ES-I3 (cell line): Measurements from ENCODE around the gene TBXAS1.

Experiments
- H3K36me3 ChIP-seq: 2 replicates; pipeline ENCODE4 v1.6.1; 2013; ENCODE audit warnings: mild to moderate bottlenecking, low read length, control low read depth, moderate library complexity; ENCODE audit not compliant: insufficient read depth
- H3K4me1 ChIP-seq: 2 replicates; pipeline ENCODE4 v1.6.1; 2013; ENCODE audit warnings: mild to moderate bottlenecking, control low read depth, low read length; ENCODE audit not compliant: insufficient read depth
- H3K9ac ChIP-seq: 2 replicates; pipeline ENCODE4 v1.6.1; 2013; ENCODE audit warnings: low read depth, mild to moderate bottlenecking, low read length, moderate library complexity
- H3K9me3 ChIP-seq: 2 replicates; pipeline ENCODE4 v1.6.1; 2013; ENCODE audit warnings: mild to moderate bottlenecking, low read length, moderate library complexity; ENCODE audit not compliant: control insufficient read depth, insufficient read depth

Gene TBXAS1

DNA sequence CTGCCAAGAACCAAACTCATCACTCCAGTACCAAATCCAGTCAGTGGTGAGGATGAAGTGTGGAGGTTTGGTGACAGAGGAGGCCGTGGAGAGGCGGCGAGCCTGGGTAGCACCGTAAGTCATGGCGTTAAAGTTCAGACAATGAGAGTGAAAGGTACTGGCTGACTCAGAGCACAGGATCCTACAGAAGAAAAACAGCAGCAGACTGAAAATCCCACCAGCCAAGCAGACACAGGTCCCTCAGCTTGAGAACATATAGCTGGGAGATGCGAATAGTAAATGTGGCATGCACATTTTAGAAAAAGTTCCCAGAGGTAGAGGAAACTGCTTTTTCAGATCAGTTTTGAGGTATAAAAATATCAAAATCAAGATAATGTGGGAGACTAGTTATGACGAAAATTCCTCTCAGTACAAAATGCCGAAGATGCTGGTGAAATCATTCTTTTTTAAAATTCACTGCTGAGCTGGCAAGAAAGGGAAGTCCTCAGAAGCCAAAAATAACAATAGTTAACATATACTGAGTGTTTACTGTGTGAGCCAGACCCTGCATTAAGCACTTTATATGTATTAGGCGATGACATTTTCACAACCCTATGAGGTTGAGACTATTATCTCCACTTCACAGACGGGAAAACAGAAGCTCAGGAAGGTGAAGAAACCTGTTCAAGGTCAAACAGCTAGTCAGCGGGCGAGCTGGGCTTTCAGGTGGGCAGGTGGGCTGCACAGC lies 212.8 kb downstream of the TBXAS1 start:
- peaks cover 3% of the 10 kb centered on the region for H3K36me3 ChIP-seq
- H3K4me1 ChIP-seq: no peaks in the 10 kb centered on the region
- no peak overlapping the region for H3K9ac ChIP-seq
- H3K9me3 ChIP-seq: no peaks in the 10 kb centered on the region

DNA sequence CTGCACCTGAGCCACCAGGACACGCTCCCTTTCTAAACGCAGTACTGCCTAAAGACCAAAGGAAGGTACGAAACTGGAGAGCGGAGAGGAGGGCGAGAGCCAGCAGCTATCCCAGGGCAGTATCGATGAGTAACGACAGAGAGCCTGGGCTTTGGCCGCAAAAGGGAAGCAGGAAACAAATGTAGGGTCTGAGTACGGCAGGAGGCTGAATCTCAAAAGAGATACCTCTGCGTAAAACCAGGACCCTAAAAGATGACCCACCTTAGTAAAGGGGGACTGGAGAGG lies 213.3 kb downstream of the TBXAS1 start:
- H3K9ac ChIP-seq: no peak overlapping the region
- H3K36me3 ChIP-seq: peaks cover 3% of the 10 kb centered on the region
- no peaks in the 10 kb centered on the region for H3K9me3 ChIP-seq
- H3K4me1 ChIP-seq: no peaks in the 10 kb centered on the region

DNA sequence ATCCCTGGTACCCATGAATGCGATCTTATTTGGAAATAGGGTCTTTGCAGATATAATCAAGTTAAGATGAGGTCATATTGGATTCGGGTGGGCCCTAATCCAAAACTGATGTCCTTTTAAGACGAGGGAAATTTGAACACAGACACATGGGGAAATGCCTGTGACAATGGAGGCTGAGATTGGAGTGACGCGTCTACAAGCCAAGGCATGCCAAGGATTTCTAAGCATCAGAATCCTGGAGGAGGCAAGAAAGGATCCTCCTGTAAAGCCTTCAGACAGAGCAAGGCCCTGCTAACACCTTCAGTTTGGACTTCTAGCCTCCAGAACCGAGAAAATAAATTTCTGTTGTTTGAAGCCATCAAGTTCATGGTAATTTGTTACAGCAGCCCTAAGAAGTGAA lies 215.2 kb downstream of the TBXAS1 start:
- Histone ChIP-seq H3K9me3 (no peaks in the 10 kb centered on the region), H3K36me3 (no peaks in the 10 kb centered on the region; the same call in 1 of the 2 replicates), H3K4me1 (no peaks in the 10 kb centered on the region), H3K9ac (no peak overlapping the region)

DNA sequence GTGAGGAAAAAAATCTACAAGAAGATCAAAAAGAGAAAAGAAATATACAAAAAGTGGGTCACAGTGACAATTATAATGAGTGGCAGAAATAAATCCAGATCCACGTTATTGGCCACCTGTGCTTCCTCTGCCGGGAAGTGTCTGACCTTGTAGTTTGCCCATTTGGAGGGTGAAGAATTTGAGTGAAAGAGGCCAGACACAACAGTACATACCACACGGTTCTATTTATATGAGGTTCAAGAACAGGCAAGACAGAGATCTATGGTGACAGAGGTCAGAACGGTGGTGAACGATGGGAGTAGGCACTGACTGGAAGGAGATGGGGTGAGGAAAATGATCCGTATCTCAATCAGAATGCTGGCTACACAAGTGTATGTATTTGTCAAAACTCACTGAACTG lies 216.6 kb downstream of the TBXAS1 start:
- no peaks in the 10 kb centered on the region for H3K9me3 ChIP-seq
- no peaks in the 10 kb centered on the region; the same call in 1 of the 2 replicates for H3K36me3 ChIP-seq
- H3K4me1 ChIP-seq: no peaks in the 10 kb centered on the region
- no peak overlapping the region for H3K9ac ChIP-seq

DNA sequence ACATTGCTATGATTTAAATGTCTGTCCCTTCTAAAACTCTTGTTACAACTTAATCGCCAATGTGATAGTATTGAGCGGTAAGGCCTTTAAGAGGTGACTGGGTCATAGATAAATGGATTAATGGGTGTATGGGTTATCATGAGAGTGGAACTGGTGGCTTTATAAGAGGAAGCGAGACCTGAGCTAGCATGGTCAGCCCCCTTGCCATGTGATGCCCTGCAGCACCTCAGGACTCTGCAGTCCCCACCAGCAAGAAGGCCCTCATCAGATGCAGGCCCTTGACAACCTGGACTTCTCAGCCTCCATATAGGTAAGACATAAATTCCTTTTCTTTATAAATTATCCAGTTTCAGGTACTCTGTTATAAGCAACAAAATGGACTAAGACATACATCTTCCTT lies 218.1 kb downstream of the TBXAS1 start:
- Histone ChIP-seq H3K36me3 (no peaks in the 10 kb centered on the region; the same call in 1 of the 2 replicates), H3K9ac (no peak overlapping the region), H3K4me1 (no peaks in the 10 kb centered on the region), H3K9me3 (no peaks in the 10 kb centered on the region)

DNA sequence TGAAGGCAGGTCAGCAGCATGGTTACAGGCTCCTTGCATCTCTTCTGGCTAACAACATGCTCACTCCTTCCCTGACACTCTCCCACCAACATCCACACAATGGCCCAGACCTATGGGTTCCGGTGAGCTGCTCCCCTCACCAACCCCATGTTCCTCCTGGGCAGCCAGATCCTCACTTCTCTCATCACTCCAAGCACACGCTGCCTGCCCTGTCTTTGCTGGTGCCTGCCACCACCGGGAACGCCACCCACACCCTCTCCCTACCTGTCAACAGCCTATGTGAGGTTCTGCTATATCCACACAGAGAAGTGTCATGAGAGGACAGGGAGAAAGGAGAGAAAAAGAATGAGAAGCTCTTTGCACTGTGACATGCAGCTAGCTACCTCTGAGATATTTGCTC lies 219.1 kb downstream of the TBXAS1 start:
- H3K9me3 ChIP-seq: no peaks in the 10 kb centered on the region
- H3K9ac ChIP-seq: no peak overlapping the region
- no peaks in the 10 kb centered on the region; the same call in 1 of the 2 replicates for H3K36me3 ChIP-seq

DNA sequence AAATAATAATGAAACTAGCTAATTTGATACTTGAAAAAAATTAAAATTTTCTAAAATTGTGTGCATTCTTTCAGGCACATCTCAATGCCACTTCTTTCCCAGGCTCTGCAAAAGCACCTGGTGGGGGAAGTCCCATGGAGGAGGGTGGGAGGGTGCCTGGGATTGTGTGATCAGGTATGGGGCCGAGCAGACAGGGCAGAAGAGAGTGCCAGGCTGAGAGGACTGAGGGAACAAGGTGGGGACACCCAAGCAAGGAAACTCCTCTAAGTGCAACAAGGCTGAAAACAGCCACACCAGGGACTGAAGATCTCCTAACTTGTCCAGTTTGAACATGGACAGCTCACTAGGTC lies 219.9 kb downstream of the TBXAS1 start:
- no peaks in the 10 kb centered on the region for H3K9me3 ChIP-seq
- no peak overlapping the region for H3K9ac ChIP-seq
- H3K36me3 ChIP-seq: no peaks in the 10 kb centered on the region; the same call in 1 of the 2 replicates
- no peaks in the 10 kb centered on the region for H3K4me1 ChIP-seq

More for the DNA sequence above, 219.1 kb downstream of the TBXAS1 start:
- H3K4me1 ChIP-seq: no peaks in the 10 kb centered on the region

DNA sequence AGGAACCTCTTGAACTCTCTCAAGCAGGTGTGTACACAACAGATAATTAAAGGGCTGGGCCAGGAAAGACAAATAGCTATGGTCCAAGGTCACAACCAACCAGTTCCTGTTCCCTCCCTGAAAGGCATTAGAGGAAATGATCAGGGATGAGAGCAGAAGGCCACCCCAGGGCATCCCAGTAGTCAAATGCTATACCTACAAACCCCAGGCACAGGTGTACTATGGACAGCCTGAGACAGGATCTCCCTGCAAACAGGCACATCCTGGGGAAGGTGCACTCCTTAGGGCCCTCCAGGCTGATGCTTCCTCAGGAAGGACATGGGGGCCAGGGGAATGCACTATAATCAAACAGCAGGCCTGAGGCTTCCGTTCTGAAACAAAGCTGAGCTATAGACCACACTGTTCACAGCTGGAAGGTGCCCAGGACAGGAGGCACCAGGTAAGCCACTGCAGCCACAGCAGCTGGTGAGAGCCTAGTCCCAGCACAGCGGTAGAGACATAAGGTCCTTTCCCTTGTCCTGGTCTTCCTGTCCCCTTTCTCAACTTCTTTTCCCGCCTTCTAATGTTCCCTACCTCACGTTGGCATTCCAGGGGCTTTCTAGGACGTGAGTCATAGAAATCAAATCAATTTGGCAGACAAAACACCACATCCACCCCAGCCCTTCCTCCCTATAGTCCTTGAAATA lies 220.4 kb downstream of the TBXAS1 start:
- no peak overlapping the region for H3K9ac ChIP-seq
- no peaks in the 10 kb centered on the region for H3K4me1 ChIP-seq
- H3K36me3 ChIP-seq: peaks cover 1% of the 10 kb centered on the region
- no peaks in the 10 kb centered on the region for H3K9me3 ChIP-seq

DNA sequence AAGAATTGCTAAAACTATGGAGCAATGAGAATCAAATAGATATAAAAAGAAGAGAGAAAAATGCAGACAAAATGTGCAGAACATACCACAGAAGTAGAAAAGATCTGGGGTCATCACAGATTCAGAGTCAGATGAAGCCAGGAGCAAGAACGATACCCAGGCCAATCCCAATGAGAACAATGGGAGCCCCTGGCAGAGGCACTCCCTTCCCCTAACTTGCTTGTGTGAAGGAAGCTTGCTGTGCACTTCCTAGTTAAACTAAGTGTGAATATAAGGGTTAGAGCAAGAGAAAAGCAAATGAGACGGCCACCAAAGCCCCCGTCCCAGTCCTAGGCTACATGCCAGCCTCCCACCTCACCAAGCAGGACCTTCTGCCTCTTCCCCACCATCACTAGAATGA lies 221.0 kb downstream of the TBXAS1 start:
- H3K9ac ChIP-seq: no peak overlapping the region
- peaks cover 2% of the 10 kb centered on the region for H3K36me3 ChIP-seq
- H3K4me1 ChIP-seq: no peaks in the 10 kb centered on the region
- no peaks in the 10 kb centered on the region for H3K9me3 ChIP-seq

DNA sequence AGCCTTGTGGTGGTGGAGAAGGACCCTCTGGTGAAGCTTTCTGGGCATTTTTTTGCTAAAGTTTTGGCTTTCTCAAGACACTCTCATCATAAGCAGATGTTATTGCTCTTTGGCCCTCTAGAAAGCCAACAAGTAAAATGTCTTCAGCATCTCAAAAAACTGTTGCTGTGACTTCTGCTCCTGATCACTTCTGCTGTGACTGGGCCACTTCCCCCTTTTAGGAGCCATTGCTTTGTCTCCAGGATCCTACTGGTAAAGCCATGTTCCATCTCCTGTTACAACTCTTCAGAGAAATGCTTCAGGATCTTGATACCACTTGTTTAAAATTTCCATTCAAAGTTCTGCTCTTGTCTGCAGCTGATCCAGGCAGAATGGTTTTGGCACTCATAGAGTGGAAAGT lies 222.8 kb downstream of the TBXAS1 start:
- no peaks in the 10 kb centered on the region for H3K4me1 ChIP-seq
- H3K9ac ChIP-seq: no peak overlapping the region
- peaks cover 2% of the 10 kb centered on the region; the same call in 1 of the 2 replicates for H3K36me3 ChIP-seq
- no peaks in the 10 kb centered on the region for H3K9me3 ChIP-seq

DNA sequence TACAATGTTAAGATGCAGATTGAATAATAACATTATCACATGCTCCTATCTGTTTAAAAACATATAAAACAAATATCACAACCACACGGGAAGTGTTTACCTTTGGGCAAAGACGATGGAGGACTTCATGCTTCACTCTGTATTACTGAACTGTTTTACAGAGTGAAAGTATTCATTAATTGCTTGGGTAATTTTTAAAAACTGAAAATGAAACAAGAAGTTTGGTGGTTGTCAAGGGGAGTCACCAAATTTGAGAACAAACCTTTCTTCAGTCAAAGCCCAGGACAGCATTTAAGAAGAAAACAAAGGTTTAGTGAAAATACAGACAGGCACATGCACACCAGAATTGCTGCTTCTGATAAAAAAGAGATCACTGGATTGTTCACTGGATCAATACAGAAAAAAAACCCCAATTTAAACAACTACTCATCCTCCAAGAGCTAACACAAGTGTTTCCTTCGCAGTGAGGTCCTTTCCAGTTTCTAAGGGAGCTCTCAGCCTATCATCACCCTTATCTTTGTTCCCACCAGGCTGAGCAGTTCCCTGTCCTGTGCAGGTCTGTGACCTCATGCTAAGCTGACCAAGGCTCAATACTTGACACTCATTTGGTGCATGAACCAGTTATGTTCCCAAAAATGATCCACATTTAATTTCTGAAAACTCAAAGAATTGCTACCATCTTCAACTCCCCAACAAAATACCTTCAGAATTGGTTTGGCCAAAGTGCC lies 224.9 kb downstream of the TBXAS1 start:
- peaks cover 2% of the 10 kb centered on the region; the same call in 1 of the 2 replicates for H3K36me3 ChIP-seq

DNA sequence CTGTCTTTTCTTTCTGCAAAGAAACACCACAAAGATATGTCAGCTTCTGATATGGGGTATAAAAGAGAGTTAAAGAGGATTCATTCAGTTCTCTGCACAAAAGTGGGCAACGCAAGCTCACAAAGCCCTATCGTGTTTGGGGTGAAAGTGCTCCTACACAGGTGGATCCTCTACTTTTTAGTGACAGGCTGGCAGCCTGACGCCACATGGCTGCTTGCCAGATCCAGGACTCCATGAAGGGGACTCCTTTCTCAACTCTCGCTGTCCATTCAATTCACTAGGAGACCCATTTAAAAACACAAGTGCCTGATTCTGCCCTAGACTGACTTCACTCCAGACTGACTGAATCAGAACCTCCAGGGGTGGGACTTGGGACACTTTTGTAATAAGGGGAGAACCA lies 225.7 kb downstream of the TBXAS1 start:
- no peaks in the 10 kb centered on the region for H3K4me1 ChIP-seq
- H3K36me3 ChIP-seq: peaks cover 2% of the 10 kb centered on the region; the same call in 1 of the 2 replicates
- no peak overlapping the region for H3K9ac ChIP-seq

More for the DNA sequence above, 224.9 kb downstream of the TBXAS1 start:
- Histone ChIP-seq H3K4me1 (no peaks in the 10 kb centered on the region), H3K9ac (no peak overlapping the region), H3K9me3 (no peaks in the 10 kb centered on the region)

DNA sequence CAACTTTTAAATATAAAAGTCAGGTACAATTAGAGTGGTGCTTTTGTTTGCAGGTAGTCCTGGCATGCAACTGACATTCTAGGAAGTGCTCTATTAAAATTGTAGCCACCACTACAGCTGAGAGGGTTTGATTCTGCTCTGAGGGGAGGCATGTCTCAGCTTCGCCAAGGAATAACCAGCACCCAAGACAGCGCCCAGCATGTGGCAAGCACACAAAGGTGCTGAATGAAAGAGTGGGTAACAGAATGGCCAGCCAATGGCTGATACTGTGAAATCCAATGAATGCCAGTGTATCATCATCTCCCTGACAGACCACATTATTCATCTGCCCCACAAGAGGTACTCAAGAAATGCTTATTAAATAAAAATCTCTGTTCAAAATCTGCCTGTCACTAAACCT lies 226.8 kb downstream of the TBXAS1 start:
- Histone ChIP-seq H3K9ac (no peak overlapping the region), H3K4me1 (no peaks in the 10 kb centered on the region), H3K9me3 (no peaks in the 10 kb centered on the region), H3K36me3 (peaks cover 2% of the 10 kb centered on the region; the same call in 1 of the 2 replicates)

More for the DNA sequence above, 225.7 kb downstream of the TBXAS1 start:
- H3K9me3 ChIP-seq: no peaks in the 10 kb centered on the region

DNA sequence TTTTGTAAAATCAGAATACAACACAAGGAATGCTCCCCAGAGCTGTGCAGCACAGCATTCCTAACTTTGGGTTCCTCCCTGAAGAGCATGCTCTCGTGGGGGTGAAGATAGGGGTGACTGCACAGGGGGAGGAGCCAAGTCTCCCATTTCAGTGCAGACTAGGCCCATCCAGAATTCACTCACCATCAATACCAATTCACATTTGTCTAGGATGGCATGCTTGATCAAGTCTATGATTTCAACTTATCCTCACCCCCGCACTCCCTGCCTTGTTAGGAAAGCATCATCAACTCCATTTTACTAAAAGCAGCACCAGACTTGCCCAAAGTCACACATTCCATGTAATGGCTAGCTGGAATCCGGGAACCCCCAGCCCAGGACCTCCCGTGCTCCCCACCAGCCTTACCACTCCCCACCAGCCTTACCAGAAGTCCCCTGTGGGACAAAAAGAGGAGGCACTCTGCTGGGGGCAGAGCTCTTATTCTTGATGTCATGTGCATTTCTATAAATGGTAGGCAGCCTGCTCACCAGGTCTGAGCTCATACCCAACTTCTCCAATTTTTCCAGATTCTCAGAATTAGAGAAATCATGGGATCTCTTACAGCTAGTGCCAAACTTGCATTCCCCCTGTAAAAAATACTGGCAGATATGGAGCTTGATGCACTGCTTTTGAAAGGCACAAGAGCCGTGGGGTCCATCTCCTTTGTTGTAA lies 227.5 kb downstream of the TBXAS1 start:
- H3K9me3 ChIP-seq: no peaks in the 10 kb centered on the region
- H3K9ac ChIP-seq: no peak overlapping the region
- no peaks in the 10 kb centered on the region for H3K4me1 ChIP-seq
- peaks cover 2% of the 10 kb centered on the region; the same call in 1 of the 2 replicates for H3K36me3 ChIP-seq
